ENCODE data around the gene GPRIN2.
"Not testable (repeated sequence)": the region's sequence is repeated elsewhere in the genome, so short reads cannot be mapped to it uniquely, and the experiment has no call there.

DNA sequence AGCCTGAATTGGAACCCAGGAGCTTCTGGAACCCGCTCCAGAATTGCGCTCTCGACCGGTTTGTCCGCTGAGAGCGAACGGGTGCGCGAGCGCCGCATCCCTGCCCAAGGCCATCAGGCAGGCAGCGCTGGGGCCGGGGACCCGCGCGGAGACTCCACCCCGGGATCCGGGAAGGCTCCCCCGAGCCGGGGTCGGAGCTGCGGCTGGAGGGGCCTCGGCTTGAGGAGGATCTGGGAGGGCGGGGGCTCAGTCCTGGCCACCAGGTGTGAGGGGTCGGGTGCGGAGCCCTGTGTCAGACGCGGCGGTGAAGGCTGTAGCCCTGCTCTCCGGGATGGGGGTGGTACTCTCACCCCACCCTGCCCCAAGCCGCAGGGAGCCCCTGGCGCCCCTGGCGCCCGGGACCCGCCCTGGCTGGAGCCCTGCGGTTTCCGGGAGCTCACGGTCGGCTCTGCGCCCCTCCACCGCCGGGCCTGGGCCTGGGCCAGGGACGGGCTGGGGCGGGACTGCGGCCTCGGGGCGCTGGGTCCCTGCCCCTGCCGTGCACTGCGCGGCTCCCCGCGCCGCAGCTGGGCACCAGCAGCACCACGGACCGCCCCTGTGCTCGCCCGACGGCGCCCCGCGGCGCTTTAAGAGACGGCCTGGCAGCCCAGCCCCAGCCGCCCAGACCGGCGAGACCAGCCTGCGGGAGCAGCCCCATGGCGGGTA lies 22.2 kb upstream of the GPRIN2 start, which contains the start of gene SYT15:
- not testable (repeated sequence) for TF ChIP-seq POLR2AphosphoS5 (IDR thresholded peaks at IDR 0.05; ENCODE audit: borderline replicate concordance, low read depth, low read length); EZH2 (IDR thresholded peaks at IDR 0.05); FOXP2 (optimal IDR thresholded peaks at IDR 0.05; ENCODE audit: control extremely low read depth, extremely low read length, insufficient read depth)

Measured in SK-N-MC (cell line).